ENCODE results near the gene RFLNA.

- TF ChIP-seq CHD4 (IDR thresholded peaks at IDR 0.05; ENCODE audit: borderline replicate concordance, low read length) (no peak), PHF20 (CRISPR knock-in tag; IDR thresholded peaks at IDR 0.05) (no peak), ETS1 (CRISPR knock-in tag; IDR thresholded peaks at IDR 0.05) (no peak), NFKB2 (CRISPR knock-in tag; IDR thresholded peaks at IDR 0.05; ENCODE audit: borderline replicate concordance) (no peak)
Measured at GRCh38 chr12:124289634-124290600, 5.0 kb upstream of the RFLNA start.
